Thyroid gland (tissue), 4 donors: ENCODE data around the gene MRPL2. TPM values are rescaled to one million over a fixed set of nuclear protein-coding genes. Genes with fewer than 3 reads are reported as not detected.

ENCODE experiments used
- DNase-seq, 2 donors: peaks; one replicate each; pipeline ENCODE4 v3.0.0-alpha.2; 2019
- H3K27ac ChIP-seq, 3 donors: fragments of 200-600 bp; sonication (generic); 1 replicate in 2 of 3; 2 replicates in 1 of 3; pipeline ENCODE4 v1.5.1; 2016 to 2019; ENCODE audit warnings: mild to moderate bottlenecking in 1 of 3, moderate library complexity in 1 of 3
- H3K27me3 ChIP-seq: fragments of 200-600 bp; sonication (generic); one replicate; pipeline ENCODE4 v1.5.1; 2019
- H3K36me3 ChIP-seq, 2 donors: fragments of 200-600 bp; sonication (generic); one replicate each; pipeline ENCODE4 v1.5.1; 2016 to 2019
- H3K4me1 ChIP-seq, 2 donors: fragments of 200-600 bp; sonication (generic); one replicate each; pipeline ENCODE4 v1.5.1; 2017 to 2019
- H3K4me3 ChIP-seq, 3 donors: fragments of 200-600 bp; sonication (generic); replicated peaks in 1 of 3; 1 replicate in 2 of 3; 2 replicates in 1 of 3; pipeline ENCODE4 v1.5.1; 2016; ENCODE audit warnings: mild to moderate bottlenecking in 1 of 3
- H3K9me3 ChIP-seq: fragments of 200-600 bp; sonication (generic); one replicate; pipeline ENCODE4 v1.5.1; 2017
- CTCF ChIP-seq, 6 experiments: fragments of 200-600 bp in 3 of 6; fragments of 450-650 bp in 3 of 6; sonication (generic) in 3 of 6; IDR thresholded peaks; one replicate each; pipeline ENCODE4 v1.5.1; 2016 to 2019; ENCODE audit warnings: antibody characterized with exemption in 6 of 6, mild to moderate bottlenecking in 2 of 6, inconsistent platforms in 1 of 6, moderate library complexity in 1 of 6
- POLR2A ChIP-seq, 2 donors: fragments of 450-650 bp; IDR thresholded peaks; one replicate each; pipeline ENCODE4 v1.6.1; 2017; ENCODE audit warnings: antibody characterized with exemption in 2 of 2, mild to moderate bottlenecking in 2 of 2, moderate library complexity in 1 of 2
- WGBS, 2 donors: methylation state at CpG; one replicate each; pipeline ENCODE4 v1.1.5; 2017; 5-methylcytosine and 5-hydroxymethylcytosine counted together
- intact Hi-C: fragments of 100-400 bp; cut with DNase I; formaldehyde crosslinking; loops from one replicate; pipeline ENCODE4 v1.15.1; 2023
- total RNA-seq, 4 donors: library from RNA; depleted of rRNA; stranded (reverse); fragments of >200 nt; gene quantifications; one replicate each; pipeline ENCODE4 v1.2.3, GENCODE V29; 2016

MRPL2 gene
- total RNA-seq, 4 donors from 2014 or later, result 12.9 to 31.9 (median 17.7) TPM

GRCh38 chr6:43013843-43014433 is 45.3 kb downstream of the MRPL2 start, which contains the start of the genes KLHDC3 and MEA1:
KLHDC3 (plus strand) TSS chr6:43014249; CDS start chr6:43017193, 2,944 bp downstream.
MEA1 (minus strand) TSS chr6:43013946; CDS start chr6:43013813, 133 bp downstream.
- H3K27me3 ChIP-seq, result no peaks in the 10 kb centered on the region
- peak within 1 kb of the TSS; percentile 42 to 69 (median 67) for H3K27ac ChIP-seq
- peaks cover 28 to 39% of the 10 kb centered on the region in 2 donors for H3K4me1 ChIP-seq
- H3K9me3 ChIP-seq, result no peaks in the 10 kb centered on the region
- peak within 1 kb of the TSS; percentile 46 to 73 (median 61) for H3K4me3 ChIP-seq
- DNase-seq, result peak; percentile 100
- TF ChIP-seq CTCF (IDR thresholded peaks at IDR 0.05) (no peak), POLR2A (IDR thresholded peaks at IDR 0.05) (peak in 1 of 2 donors; percentile 66)
- intact Hi-C loops, result loop anchor here (10.0 kb wide), 1 partner anchor 109 kb away; no protein-coding TSS in a partner anchor
- 0% methylated on average over 32 to 40 of the region's 51 CpGs for WGBS, 2 donors
- peaks cover 22 to 24% of the 10 kb centered on the region in 2 donors for H3K36me3 ChIP-seq

GRCh38 chr6:43013097-43013842 is 46.0 kb downstream of the MRPL2 start:
- H3K27ac ChIP-seq, result peak overlapping the region in 2 of 3 donors; percentile 67 to 69
- no peaks in the 10 kb centered on the region for H3K27me3 ChIP-seq
- H3K4me1 ChIP-seq, result peaks cover 28 to 39% of the 10 kb centered on the region in 2 donors
- H3K36me3 ChIP-seq, result peaks cover 22 to 27% of the 10 kb centered on the region in 2 donors
- DNase-seq, result no peak
- WGBS, 2 donors, result 2 to 4% methylated on average over 24 to 25 of the region's 25 CpGs
- TF ChIP-seq POLR2A (IDR thresholded peaks at IDR 0.05), result no peak
- TF ChIP-seq CTCF (IDR thresholded peaks at IDR 0.05), result no peak
- intact Hi-C loops, result loop anchor here (10.0 kb wide), 1 partner anchor 108 kb away; no protein-coding TSS in a partner anchor
- H3K9me3 ChIP-seq, result no peaks in the 10 kb centered on the region
- peak overlapping the region; percentile 41 to 73 (median 46) for H3K4me3 ChIP-seq

GRCh38 chr6:43012364-43012763 is 46.9 kb downstream of the MRPL2 start:
- Histone ChIP-seq H3K4me1 (peaks cover 28 to 39% of the 10 kb centered on the region in 2 donors), H3K27ac (no peak overlapping the region), H3K9me3 (no peaks in the 10 kb centered on the region), H3K4me3 (no peak overlapping the region), H3K36me3 (peaks cover 26 to 33% of the 10 kb centered on the region in 2 donors), H3K27me3 (no peaks in the 10 kb centered on the region)
- DNase-seq, result no peak
- 88 to 91% methylated on average over 6 of the region's 6 CpGs for WGBS, 2 donors
- intact Hi-C loops, result loop anchor here (10.0 kb wide), 1 partner anchor 108 kb away; no protein-coding TSS in a partner anchor
- no peak for TF ChIP-seq POLR2A (IDR thresholded peaks at IDR 0.05)
- TF ChIP-seq CTCF (IDR thresholded peaks at IDR 0.05), result no peak

- H3K36me3 ChIP-seq, result peaks cover 32 to 42% of the 10 kb centered on the region in 2 donors
- H3K9me3 ChIP-seq, result no peaks in the 10 kb centered on the region
- H3K27me3 ChIP-seq, result no peaks in the 10 kb centered on the region
- peaks cover 21 to 28% of the 10 kb centered on the region in 2 donors for H3K4me1 ChIP-seq
- H3K4me3 ChIP-seq, result no peak overlapping the region
- no peak for TF ChIP-seq CTCF (IDR thresholded peaks at IDR 0.05)
- no peak for TF ChIP-seq POLR2A (IDR thresholded peaks at IDR 0.05)
- intact Hi-C loops, result loop anchor here (10.0 kb wide), 1 partner anchor 106 kb away; no protein-coding TSS in a partner anchor
- 83 to 93% methylated on average over 6 of the region's 6 CpGs for WGBS, 2 donors
- no peak overlapping the region for H3K27ac ChIP-seq
- no peak for DNase-seq
Measured at GRCh38 chr6:43011207-43011606, 48.0 kb downstream of the MRPL2 start.
